ENCODE results near the gene INSYN2B. TPM values are rescaled to one million over a fixed set of nuclear protein-coding genes. Genes with fewer than 3 reads are reported as not detected.

INSYN2B gene
- total RNA-seq, 1 experiment from 2014 or later: 0.19 TPM

- no peak for TF ChIP-seq CTCF (IDR thresholded peaks at IDR 0.05; ENCODE audit: unreplicated experiment)
- Mint-ChIP-seq H3K4me3 (ENCODE audit: unreplicated experiment) (no peak overlapping the region), H3K9me3 (ENCODE audit: unreplicated experiment) (no peaks in the 10 kb centered on the region), H3K36me3 (ENCODE audit: insufficient read depth, unreplicated experiment) (no peaks in the 10 kb centered on the region), H3K4me1 (ENCODE audit: insufficient read depth, unreplicated experiment) (no peaks in the 10 kb centered on the region), H3K27me3 (ENCODE audit: insufficient read depth, unreplicated experiment) (no peaks in the 10 kb centered on the region), H3K27ac (ENCODE audit: low read depth, unreplicated experiment) (no peak overlapping the region)
- DNase-seq (ENCODE audit: unreplicated experiment): no peak
- ChIA-PET POLR2A (interaction anchor here (0.9 kb wide), 1 partner anchor 21 kb away, joined by 3 read pairs; no protein-coding TSS in a partner anchor), CTCF (interaction anchor here (0.6 to 1.3 kb wide), 6 partner anchors 28 to 183 kb away, joined by 3 to 4 read pairs (median 3); no protein-coding TSS in a partner anchor)
- intact Hi-C loops (cut with micrococcal nuclease): no loop called here
- no TSS peak for BruUV-seq (replicated peaks)
Measured at GRCh38 chr5:169917500-169917899, 62.8 kb downstream of the INSYN2B start.

GRCh38 chr5:169914766-169915165 is 65.5 kb downstream of the INSYN2B start:
- DNase-seq (ENCODE audit: unreplicated experiment): peak; percentile 24
- Mint-ChIP-seq H3K4me1 (ENCODE audit: insufficient read depth, unreplicated experiment) (no peaks in the 10 kb centered on the region), H3K27me3 (ENCODE audit: insufficient read depth, unreplicated experiment) (no peaks in the 10 kb centered on the region), H3K4me3 (ENCODE audit: unreplicated experiment) (no peak overlapping the region), H3K27ac (ENCODE audit: low read depth, unreplicated experiment) (no peak overlapping the region), H3K36me3 (ENCODE audit: insufficient read depth, unreplicated experiment) (no peaks in the 10 kb centered on the region), H3K9me3 (ENCODE audit: unreplicated experiment) (no peaks in the 10 kb centered on the region)
- CTCF ChIA-PET: interaction anchor here (4.3 kb wide), 1 partner anchor 66 kb away, joined by 20 read pairs; the partner anchor contains the start of gene INSYN2B
- TF ChIP-seq CTCF (IDR thresholded peaks at IDR 0.05; ENCODE audit: unreplicated experiment): no peak
- BruUV-seq (replicated peaks): no TSS peak
- POLR2A ChIA-PET: interaction anchor here (0.6 kb wide), 1 partner anchor 313 kb away, joined by 6 read pairs; no protein-coding TSS in a partner anchor
- intact Hi-C loops (cut with micrococcal nuclease): no loop called here

GRCh38 chr5:169913479-169913878 is 66.8 kb downstream of the INSYN2B start:
- Mint-ChIP-seq H3K4me1 (ENCODE audit: insufficient read depth, unreplicated experiment) (no peaks in the 10 kb centered on the region), H3K27ac (ENCODE audit: low read depth, unreplicated experiment) (no peak overlapping the region), H3K4me3 (ENCODE audit: unreplicated experiment) (no peak overlapping the region), H3K9me3 (ENCODE audit: unreplicated experiment) (no peaks in the 10 kb centered on the region), H3K27me3 (ENCODE audit: insufficient read depth, unreplicated experiment) (no peaks in the 10 kb centered on the region), H3K36me3 (ENCODE audit: insufficient read depth, unreplicated experiment) (no peaks in the 10 kb centered on the region)
- no peak for TF ChIP-seq CTCF (IDR thresholded peaks at IDR 0.05; ENCODE audit: unreplicated experiment)
- peak; percentile 10 for DNase-seq (ENCODE audit: unreplicated experiment)
- CTCF ChIA-PET: interaction anchor here (0.5 to 4.3 kb wide), 20 partner anchors 9 to 503 kb away, joined by 3 to 20 read pairs (median 4); partner anchors contain the start of gene INSYN2B
- intact Hi-C loops (cut with micrococcal nuclease): no loop called here
- BruUV-seq (replicated peaks): no TSS peak
- POLR2A ChIA-PET: interaction anchor here (0.7 to 1.4 kb wide), 2 partner anchors 11 to 15 kb away, joined by 3 to 4 read pairs; no protein-coding TSS in a partner anchor

GRCh38 chr5:169911448-169912212 is 68.7 kb downstream of the INSYN2B start:
- ChIA-PET CTCF (interaction anchor here (1.5 kb wide), 1 partner anchor 69 kb away, joined by 4 read pairs; the partner anchor contains the start of gene INSYN2B), POLR2A (no interaction called here)
- TF ChIP-seq CTCF (IDR thresholded peaks at IDR 0.05; ENCODE audit: unreplicated experiment): no peak
- no peaks in the 10 kb centered on the region for H3K9me3 Mint-ChIP-seq (ENCODE audit: unreplicated experiment)
- no peaks in the 10 kb centered on the region for H3K36me3 Mint-ChIP-seq (ENCODE audit: insufficient read depth, unreplicated experiment)
- no TSS peak for BruUV-seq (replicated peaks)
- no peaks in the 10 kb centered on the region for H3K4me1 Mint-ChIP-seq (ENCODE audit: insufficient read depth, unreplicated experiment)
- intact Hi-C loops (cut with micrococcal nuclease): loop anchor here (1.0 kb wide), 1 partner anchor 69 kb away; the partner anchor contains the start of gene INSYN2B
- no peak overlapping the region for H3K4me3 Mint-ChIP-seq (ENCODE audit: unreplicated experiment)
- H3K27me3 Mint-ChIP-seq (ENCODE audit: insufficient read depth, unreplicated experiment): no peaks in the 10 kb centered on the region
- no peak overlapping the region for H3K27ac Mint-ChIP-seq (ENCODE audit: low read depth, unreplicated experiment)
- peak; percentile 39 for DNase-seq (ENCODE audit: unreplicated experiment)

Measured in MCF 10A (cell line).